HepG2 (cell line): ENCODE results near the gene NBL1. TPM values are rescaled to one million over a fixed set of nuclear protein-coding genes. Genes with fewer than 3 reads are reported as not detected.

Experiments used
- ATAC-seq: fragments of 200-7000 bp; cut with Tn5 transposase; 3 replicates; pipeline ENCODE4 v1.9.1; 2020; ENCODE audit warnings: mild to moderate bottlenecking, moderate library complexity
- Bru-seq: library from RNA; stranded (reverse); fragments of 400-500 nt; gene quantifications from one replicate; lab custom pipeline; 2021; lab: Mats Ljungman, UMichigan
- BruChase-seq, 2 experiments: library from RNA; stranded (reverse); fragments of 400-500 nt; gene quantifications; one replicate each; lab custom pipeline; 2021; lab: Mats Ljungman, UMichigan
- BruUV-seq: library from RNA; stranded (reverse); fragments of 400-500 nt; replicated peaks from 2 replicates; lab custom pipeline; 2021; lab: Mats Ljungman, UMichigan
- CTCF ChIA-PET: fragments of 300-600 bp; formaldehyde crosslinking; extraction: SDS; loops from one replicate; lab custom pipeline; 2021; ENCODE audit warnings: low total read pairs, inconsistent platforms, low intra/inter-chr PET ratio; lab: Yijun Ruan, JAX
- POLR2A ChIA-PET: fragments of 350-600 bp; sonication (Branson Sonifier 250); formaldehyde crosslinking; loops from one replicate; lab custom pipeline; 2020; ENCODE audit warnings: antibody characterized with exemption, inconsistent platforms; lab: Yijun Ruan, JAX
- DNase-seq: peaks from one replicate; pipeline ENCODE4 v3.0.0-alpha.2; 2015; ENCODE audit warnings: low spot score
- FAIRE-seq: peaks from 3 replicates; lab custom pipeline; 2011; peaks lifted over from hg19 to GRCh38; lab: Jason Lieb, UNC
- H2AFZ ChIP-seq: one replicate; pipeline ENCODE4 v1.6.1; 2011; ENCODE audit warnings: low read length, inconsistent platforms
- H3K27ac ChIP-seq: fragments of 300-600 bp; 3 replicates; pipeline ENCODE4 v1.8.0; 2011; ENCODE audit warnings: mixed run types, mild to moderate bottlenecking, mixed read lengths, low read length, inconsistent platforms; ENCODE audit not compliant: insufficient read depth; ENCODE audit errors: extremely low read length
- H3K27me3 ChIP-seq, 2 experiments: fragments of 200-600 bp in 1 of 2; 2 replicates in 1 of 2; 3 replicates in 1 of 2; pipeline versions ENCODE4 v1.6.0 to v1.8.0; 2011; ENCODE audit warnings: low read length in 2 of 2, mild to moderate bottlenecking in 2 of 2, moderate library complexity in 2 of 2, inconsistent platforms in 1 of 2; ENCODE audit not compliant: insufficient read depth in 2 of 2, control insufficient read depth in 1 of 2
- H3K36me3 ChIP-seq, 2 experiments: fragments of 200-600 bp in 1 of 2; replicated peaks in 1 of 2; 2 replicates in 1 of 2; 3 replicates in 1 of 2; pipeline versions ENCODE4 v1.5.1 to v1.8.0; 2011; ENCODE audit warnings: low read length in 2 of 2, inconsistent platforms in 1 of 2; ENCODE audit not compliant: insufficient read depth in 2 of 2, control insufficient read depth in 1 of 2
- H3K4me1 ChIP-seq: 2 replicates; pipeline ENCODE4 v1.5.1; 2012; ENCODE audit warnings: low read length, inconsistent platforms; ENCODE audit not compliant: insufficient read depth
- H3K4me2 ChIP-seq: 2 replicates; pipeline ENCODE4 v1.6.0; 2011; ENCODE audit warnings: low read depth, low read length, inconsistent platforms
- H3K4me3 ChIP-seq, 3 experiments: fragments of 200-600 bp in 1 of 3; sonication (generic), shearing (Covaris generic) in 1 of 3; replicated peaks in 1 of 3; 2 replicates each; pipeline ENCODE4 v1.5.1; 2011 to 2016; ENCODE audit warnings: low read length in 3 of 3, inconsistent platforms in 2 of 3, low read depth in 2 of 3, mild to moderate bottlenecking in 2 of 3, control low read depth in 1 of 3, mixed read lengths in 1 of 3; ENCODE audit not compliant: insufficient read depth in 1 of 3
- H3K79me2 ChIP-seq: one replicate; pipeline ENCODE4 v1.6.1; 2011; ENCODE audit warnings: low read length, inconsistent platforms; ENCODE audit not compliant: insufficient read depth
- H3K9ac ChIP-seq: 2 replicates; pipeline ENCODE4 v1.6.0; 2011; ENCODE audit warnings: mild to moderate bottlenecking, low read depth, low read length, inconsistent platforms; ENCODE audit not compliant: insufficient read depth
- H3K9me3 ChIP-seq: 2 replicates; pipeline ENCODE4 v1.5.1; 2012; ENCODE audit warnings: mild to moderate bottlenecking, low read length
- H4K20me1 ChIP-seq: 2 replicates; pipeline ENCODE4 v1.6.0; 2011; ENCODE audit warnings: inconsistent platforms, mild to moderate bottlenecking, low read length, moderate library complexity; ENCODE audit not compliant: insufficient read depth
- ASH2L ChIP-seq: fragments of 300-600, 200-600 bp; sonication (generic); IDR thresholded peaks from 2 replicates; pipeline ENCODE4 v1.7.0; 2017; ENCODE audit warnings: low read depth, mild to moderate bottlenecking, moderate library complexity, mixed read lengths, low read length; ENCODE audit not compliant: insufficient read length
- GABPB1 ChIP-seq: IDR thresholded peaks from 2 replicates; pipeline ENCODE4 v1.6.1; 2016; ENCODE audit warnings: mild to moderate bottlenecking, missing genetic modification reagents, moderate library complexity, missing compliant biosample characterization
- HNF1B ChIP-seq: sonication (generic); formaldehyde crosslinking; IDR thresholded peaks from 2 replicates; pipeline ENCODE4 v1.5.1; 2020; ENCODE audit warnings: mild to moderate bottlenecking, moderate library complexity, missing genetic modification reagents
- KDM6A ChIP-seq: IDR thresholded peaks from 2 replicates; pipeline ENCODE4 v1.6.1; 2016; ENCODE audit warnings: low read depth
- PHF8 ChIP-seq: sonication (generic); formaldehyde crosslinking; IDR thresholded peaks from 2 replicates; pipeline ENCODE4 v1.5.0; 2020; ENCODE audit warnings: missing genetic modification reagents
- RBAK ChIP-seq: sonication (generic); formaldehyde crosslinking; IDR thresholded peaks from 2 replicates; pipeline ENCODE4 v1.5.1; 2020; ENCODE audit warnings: mild to moderate bottlenecking, missing genetic modification reagents
- RBFOX2 ChIP-seq: fragments of 200-400 bp; formaldehyde crosslinking; IDR thresholded peaks from 2 replicates; pipeline ENCODE4 v1.6.1; 2017; ENCODE audit warnings: low read depth, mild to moderate bottlenecking, low read length
- ZIK1 ChIP-seq: sonication (generic); formaldehyde crosslinking; IDR thresholded peaks from 2 replicates; pipeline ENCODE4 v1.5.0; 2020; ENCODE audit warnings: mild to moderate bottlenecking, low read depth, missing genetic modification reagents, borderline replicate concordance
- ZNF687 ChIP-seq: sonication (generic); formaldehyde crosslinking; IDR thresholded peaks from 2 replicates; pipeline ENCODE4 v1.5.1; 2020; ENCODE audit warnings: mild to moderate bottlenecking, missing genetic modification reagents, moderate library complexity
- ZNF788 ChIP-seq: sonication (generic); formaldehyde crosslinking; IDR thresholded peaks from 2 replicates; pipeline ENCODE4 v1.5.0; 2020; ENCODE audit warnings: mild to moderate bottlenecking, missing genetic modification reagents, borderline replicate concordance
- ZZZ3 ChIP-seq: sonication (generic); formaldehyde crosslinking; IDR thresholded peaks from 2 replicates; pipeline ENCODE4 v1.4.0; 2020; ENCODE audit warnings: missing genetic modification reagents, mild to moderate bottlenecking, borderline replicate concordance
- whole genome bisulfite sequencing: methylation state at CpG from one replicate; pipeline ENCODE4 v1.1.6; 2017; ENCODE audit warnings: low lambda C conversion rate; 5-methylcytosine and 5-hydroxymethylcytosine counted together
- in situ Hi-C: cut with HindIII; loops from 2 replicates; pipeline ENCODE4 v1.10.0; 2017; ENCODE audit warnings: low pct_unique_long_range_greater_than_20kb; ENCODE audit not compliant: extremely low pct_ligation_motif_present
- intact Hi-C: fragments of 100-400 bp; cut with micrococcal nuclease; formaldehyde crosslinking; loops from one replicate; pipeline ENCODE4 v1.10.0; 2022; ENCODE audit not compliant: unreplicated experiment
- long read RNA-seq, 2 experiments: library from RNA in 1 of 2; library from polyadenylated mRNA in 1 of 2; stranded (forward) in 1 of 2; unstranded in 1 of 2; transcript quantifications; one replicate each; pipeline ENCODE4 v2.0.0, GENCODE V29; 2019 to 2022
- polyA minus RNA-seq, 3 experiments: library from RNA; depleted of rRNA, polyadenylated mRNA; stranded (reverse); fragments of >200 nt; gene quantifications; 2 replicates each; pipeline ENCODE4 v1.2.3, GENCODE V29; 2011; ENCODE audit warnings: low replicate concordance in 1 of 3
- polyA plus RNA-seq, 8 experiments: library from polyadenylated mRNA; depleted of rRNA in 3 of 8; stranded (reverse) in 7 of 8; unstranded in 1 of 8; fragments of >200 nt; fragmentation: Illumina TruSeq in 4 of 8; extraction: Trizol in 4 of 8; gene quantifications; 2 replicates each; pipeline versions ENCODE4 v1.2.1 to v1.2.3, GENCODE V29; 2011 to 2016; ENCODE audit warnings: low read depth in 4 of 8, missing spikeins in 1 of 8, mixed read lengths in 1 of 8; ENCODE audit not compliant: insufficient read depth in 1 of 8
- total RNA-seq, 5 experiments: library from RNA; depleted of rRNA; stranded (reverse); fragments of >200 nt; fragmentation: Illumina TruSeq; extraction: Trizol; gene quantifications; 2 replicates each; pipeline ENCODE4 v1.2.3, GENCODE V29; 2016; ENCODE audit warnings: low read depth in 1 of 5

NBL1 gene
- total RNA-seq (2016; rRNA removed; fragmentation: Illumina TruSeq; extraction: Trizol): 1.9 and 2.7 TPM in 2 replicates
- total RNA-seq (2016; cell fraction: cytosol; rRNA removed; fragmentation: Illumina TruSeq; extraction: Trizol; ENCODE audit: low read depth): 2.8 and 4.1 TPM in 2 replicates
- 2.8 and 3.1 TPM in 2 replicates for total RNA-seq (2016; cell fraction: insoluble cytoplasmic fraction; rRNA removed; fragmentation: Illumina TruSeq; extraction: Trizol)
- 5.9 and 6.3 TPM in 2 replicates for total RNA-seq (2016; cell fraction: membrane; rRNA removed; fragmentation: Illumina TruSeq; extraction: Trizol)
- total RNA-seq (2016; cell fraction: nucleus; rRNA removed; fragmentation: Illumina TruSeq; extraction: Trizol): 2.3 and 3.4 TPM in 2 replicates
- polyA plus RNA-seq (2011; rRNA removed): 13.8 and 17.5 TPM in 2 replicates
- 6.0 and 10.2 TPM in 2 replicates for polyA plus RNA-seq (2011; cell fraction: cytosol; rRNA removed)
- polyA plus RNA-seq (2011; cell fraction: nucleus; rRNA removed): 7.1 and 10.2 TPM in 2 replicates
- polyA plus RNA-seq (2012): 3.2 TPM in 2 replicates
- polyA plus RNA-seq (2016; cell fraction: cytosol; fragmentation: Illumina TruSeq; extraction: Trizol; ENCODE audit: low read depth): 4.3 and 4.8 TPM in 2 replicates
- 2.1 and 2.4 TPM in 2 replicates for polyA plus RNA-seq (2016; cell fraction: insoluble cytoplasmic fraction; fragmentation: Illumina TruSeq; extraction: Trizol; ENCODE audit: low read depth)
- 5.5 and 7.0 TPM in 2 replicates for polyA plus RNA-seq (2016; cell fraction: membrane; fragmentation: Illumina TruSeq; extraction: Trizol; ENCODE audit: low read depth)
- 3.7 and 4.3 TPM in 2 replicates for polyA plus RNA-seq (2016; cell fraction: nucleus; fragmentation: Illumina TruSeq; extraction: Trizol; ENCODE audit: insufficient read depth, low read depth)
- polyA minus RNA-seq (2011; rRNA and poly(A)+ RNA removed; ENCODE audit: low replicate concordance): 26.9 and 216 TPM in 2 replicates
- polyA minus RNA-seq (2011; cell fraction: cytosol; rRNA and poly(A)+ RNA removed): 3.2 and 4.0 TPM in 2 replicates
- polyA minus RNA-seq (2011; cell fraction: nucleus; rRNA and poly(A)+ RNA removed): 1.1 and 1.4 TPM in 2 replicates
- percentile 46 among the genes with signal in this experiment for Bru-seq, nascent RNA
- percentile 84 among the genes with signal in this experiment for BruChase-seq, experiment 1, labeled RNA remaining after a 6-hour chase
- BruChase-seq, experiment 2, labeled RNA remaining after a 2-hour chase: percentile 67 among the genes with signal in this experiment
- long read RNA-seq, experiment 1, partial matches to known transcripts: 0 of 9 reads
- long read RNA-seq, experiment 1, other reads (novel, unspliced or antisense): 5 of 9 reads
- long read RNA-seq, experiment 2, transcript NBL1-202 (4 exons, 2,172 nt): major isoform, 18 of 44 reads
- long read RNA-seq, experiment 2, partial matches to known transcripts: 0 of 44 reads
- long read RNA-seq, experiment 2, other reads (novel, unspliced or antisense): 25 of 44 reads

GRCh38 chr1:19643602-19644394 is at the start of gene NBL1:
Gene NBL1 (plus strand): TSS chr1:19644311. CDS start chr1:19655031, 10,720 bp downstream.
- WGBS: 0% methylated on average over 1 of the region's 90 CpGs
- CTCF ChIA-PET: no interaction called here
- Histone ChIP-seq H3K4me2 (peak within 1 kb of the TSS; percentile 95), H3K27me3 (peaks cover 2 to 21% of the 10 kb centered on the region in 2 experiments; a peak in 3 of 5 replicates), H3K9ac (peak within 1 kb of the TSS; percentile 67), H3K79me2 (no peaks in the 10 kb centered on the region), H2AFZ (no peak within 1 kb of the TSS), H3K9me3 (no peaks in the 10 kb centered on the region), H3K4me3 (peak within 1 kb of the TSS; percentile 68 to 83 (median 75)), H3K36me3 (no peaks in the 10 kb centered on the region), H3K27ac (no peak within 1 kb of the TSS), H4K20me1 (no peaks in the 10 kb centered on the region), H3K4me1 (peaks cover 53% of the 10 kb centered on the region)
- POLR2A ChIA-PET: interaction anchor here (0.9 kb wide), 1 partner anchor 47 kb away, joined by 4 read pairs; a partner anchor contains a TSS
- no TSS peak for BruUV-seq
- peak; percentile 8 for ATAC-seq
- intact Hi-C loops: loop anchor here (5.0 kb wide), 1 partner anchor 46 kb away; a partner anchor contains a TSS
- DNase-seq: no peak
- in situ Hi-C loops: no loop called here
- no peak for FAIRE-seq
- no peak for TF ChIP-seq ZIK1
- TF ChIP-seq HNF1B: no peak
- TF ChIP-seq RBAK (CRISPR knock-in tag): no peak
- TF ChIP-seq ASH2L: no peak
- TF ChIP-seq PHF8 (CRISPR knock-in tag): 0 out of 2 replicates have a peak, but pooled peaks have one; percentile 8
- TF ChIP-seq ZNF788 (CRISPR knock-in tag): no peak
- peak; percentile 24; the same call in 1 of the 2 replicates for TF ChIP-seq GABPB1 (CRISPR knock-in tag)
- peak; percentile 52; the same call in 1 of the 2 replicates for TF ChIP-seq ZNF687 (CRISPR knock-in tag)
- TF ChIP-seq RBFOX2: 0 out of 2 replicates have a peak, but pooled peaks have one; percentile 37
- no peak for TF ChIP-seq ZZZ3
- no peak for TF ChIP-seq KDM6A (CRISPR knock-in tag)
